NCI-H146 treated with DMSO at 0.1 percent for 48 hours (cell line): Measurements from ENCODE around the gene BTAF1.
"Not testable (repeated sequence)": the region's sequence is repeated elsewhere in the genome, so short reads cannot be mapped to it uniquely, and the experiment has no call there.

Experiments
- DNase-seq: peaks from one replicate; lab custom pipeline; 2025; ENCODE audit not compliant: unreplicated experiment; lab: John Stamatoyannopoulos, UW

BTAF1 gene

GRCh38 chr10:91977491-91977890 is 53.9 kb downstream of the BTAF1 start:
- no peak for DNase-seq

GRCh38 chr10:91978585-91978984 is 55.0 kb downstream of the BTAF1 start:
- DNase-seq = no peak

GRCh38 chr10:91980319-91980718 is 56.7 kb downstream of the BTAF1 start:
- DNase-seq = no peak

- DNase-seq = no peak
These were observed 59.8 kb downstream of the BTAF1 start for GRCh38 chr10:91983416-91983815.

- DNase-seq = no peak
These were observed 63.9 kb downstream of the BTAF1 start for GRCh38 chr10:91987397-91988037.

GRCh38 chr10:91992031-91992430 is 68.5 kb downstream of the BTAF1 start:
- DNase-seq = no peak

- DNase-seq = no peak
These were observed 72.7 kb downstream of the BTAF1 start for GRCh38 chr10:91996266-91996665.

GRCh38 chr10:92001581-92001980 is 78.0 kb downstream of the BTAF1 start:
- DNase-seq = no peak

- no peak for DNase-seq
These were observed 78.4 kb downstream of the BTAF1 start for GRCh38 chr10:92001995-92002394.

GRCh38 chr10:92003258-92003657 is 79.7 kb downstream of the BTAF1 start:
- DNase-seq = no peak

- no peak for DNase-seq
These were observed 82.4 kb downstream of the BTAF1 start for GRCh38 chr10:92005978-92006377.

- no peak for DNase-seq
These were observed 85.9 kb downstream of the BTAF1 start for GRCh38 chr10:92009445-92009844.

GRCh38 chr10:92010047-92010735 is 86.6 kb downstream of the BTAF1 start:
- no peak for DNase-seq

GRCh38 chr10:92011560-92012214 is 88.1 kb downstream of the BTAF1 start:
- no peak for DNase-seq

GRCh38 chr10:92014620-92015019 is 91.0 kb downstream of the BTAF1 start:
- no peak for DNase-seq

- DNase-seq = no peak
These were observed 101.1 kb downstream of the BTAF1 start for GRCh38 chr10:92024700-92025099.

- not testable (repeated sequence) for DNase-seq
These were observed 101.8 kb downstream of the BTAF1 start for GRCh38 chr10:92025340-92025739.

- no peak for DNase-seq
These were observed 103.6 kb downstream of the BTAF1 start for GRCh38 chr10:92027141-92027540.

- no peak for DNase-seq
These were observed 108.0 kb downstream of the BTAF1 start for GRCh38 chr10:92031580-92031979.

- not testable (repeated sequence) for DNase-seq
These were observed 109.5 kb downstream of the BTAF1 start for GRCh38 chr10:92033070-92033469.

- DNase-seq = no peak
These were observed 115.4 kb downstream of the BTAF1 start for GRCh38 chr10:92038949-92039348.

- no peak for DNase-seq
These were observed 119.0 kb downstream of the BTAF1 start for GRCh38 chr10:92042541-92042940.
